ENCODE data around the gene LDB2. TPM values are rescaled to one million over a fixed set of nuclear protein-coding genes. Genes with fewer than 3 reads are reported as not detected.

Gene LDB2
- total and polyA plus RNA-seq, 8 donors: 4.0 to 11.6 (median 5.9) TPM

DNA sequence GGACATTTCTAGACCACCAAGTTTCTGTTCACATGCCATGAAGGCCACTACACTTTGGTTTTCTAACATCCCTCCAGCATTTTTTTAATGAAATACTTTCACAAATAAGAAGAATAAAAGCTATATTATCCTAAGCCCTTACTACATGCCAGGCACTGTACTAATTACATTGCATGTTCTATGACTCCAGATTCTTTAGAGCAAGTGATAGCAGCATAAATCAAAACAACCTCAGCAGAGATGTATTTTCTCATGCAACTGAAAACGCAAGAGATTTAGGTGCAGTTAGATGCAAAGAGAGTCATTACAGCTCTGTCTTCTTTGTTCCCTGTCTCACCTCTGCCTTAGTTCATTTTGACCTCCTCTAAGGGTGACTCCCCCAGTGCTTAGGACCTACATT, 230.0 kb downstream of the LDB2 start:
- Histone ChIP-seq H3K9me3 (no peaks in the 10 kb centered on the region), H3K4me3 (no peak overlapping the region), H3K27ac (no peak overlapping the region), H3K4me1 (no peaks in the 10 kb centered on the region), H3K36me3 (no peaks in the 10 kb centered on the region), H3K27me3 (no peaks in the 10 kb centered on the region)
- TF ChIP-seq, protein P1, sequence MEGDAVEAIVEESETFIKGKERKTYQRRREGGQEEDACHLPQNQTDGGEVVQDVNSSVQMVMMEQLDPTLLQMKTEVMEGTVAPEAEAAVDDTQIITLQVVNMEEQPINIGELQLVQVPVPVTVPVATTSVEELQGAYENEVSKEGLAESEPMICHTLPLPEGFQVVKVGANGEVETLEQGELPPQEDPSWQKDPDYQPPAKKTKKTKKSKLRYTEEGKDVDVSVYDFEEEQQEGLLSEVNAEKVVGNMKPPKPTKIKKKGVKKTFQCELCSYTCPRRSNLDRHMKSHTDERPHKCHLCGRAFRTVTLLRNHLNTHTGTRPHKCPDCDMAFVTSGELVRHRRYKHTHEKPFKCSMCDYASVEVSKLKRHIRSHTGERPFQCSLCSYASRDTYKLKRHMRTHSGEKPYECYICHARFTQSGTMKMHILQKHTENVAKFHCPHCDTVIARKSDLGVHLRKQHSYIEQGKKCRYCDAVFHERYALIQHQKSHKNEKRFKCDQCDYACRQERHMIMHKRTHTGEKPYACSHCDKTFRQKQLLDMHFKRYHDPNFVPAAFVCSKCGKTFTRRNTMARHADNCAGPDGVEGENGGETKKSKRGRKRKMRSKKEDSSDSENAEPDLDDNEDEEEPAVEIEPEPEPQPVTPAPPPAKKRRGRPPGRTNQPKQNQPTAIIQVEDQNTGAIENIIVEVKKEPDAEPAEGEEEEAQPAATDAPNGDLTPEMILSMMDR (IDR thresholded peaks at IDR 0.05): no peak
- DNase-seq: no peak
- FAIRE-seq: no peak
- intact Hi-C loops (cut with DNase I): no loop called here
- WGBS, 2 donors: 54 to 68% methylated on average over 1 of the region's 1 CpG
- ATAC-seq: no peak

DNA sequence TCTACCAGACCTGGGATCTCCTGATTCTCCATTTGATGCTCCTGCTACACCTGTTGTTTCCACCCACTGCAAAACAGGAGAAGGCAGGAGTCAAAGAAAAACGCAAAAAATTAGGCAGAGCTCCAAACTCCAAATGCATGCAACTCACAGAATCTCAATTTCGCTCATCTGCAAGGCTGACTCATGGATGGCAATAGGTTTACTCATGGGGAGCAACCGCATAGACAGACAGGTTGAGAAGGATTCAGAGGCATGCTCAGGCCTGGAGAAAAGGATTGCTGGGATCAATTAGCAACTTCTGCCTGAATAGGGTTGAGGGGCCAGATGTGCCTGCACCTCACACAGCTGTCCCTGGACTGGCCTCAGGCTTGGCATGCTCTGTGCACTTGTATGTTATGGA, 231.0 kb downstream of the LDB2 start:
- ATAC-seq (no peak), DNase-seq (no peak), FAIRE-seq (no peak)
- Histone ChIP-seq H3K36me3 (no peaks in the 10 kb centered on the region), H3K9me3 (no peaks in the 10 kb centered on the region), H3K4me1 (no peaks in the 10 kb centered on the region), H3K27me3 (no peaks in the 10 kb centered on the region), H3K4me3 (no peak overlapping the region), H3K27ac (no peak overlapping the region)
- TF ChIP-seq, protein P1 (IDR thresholded peaks at IDR 0.05): no peak
- WGBS, 2 donors: 72 to 88% methylated on average over 3 of the region's 3 CpGs
- intact Hi-C loops (cut with DNase I): no loop called here

DNA sequence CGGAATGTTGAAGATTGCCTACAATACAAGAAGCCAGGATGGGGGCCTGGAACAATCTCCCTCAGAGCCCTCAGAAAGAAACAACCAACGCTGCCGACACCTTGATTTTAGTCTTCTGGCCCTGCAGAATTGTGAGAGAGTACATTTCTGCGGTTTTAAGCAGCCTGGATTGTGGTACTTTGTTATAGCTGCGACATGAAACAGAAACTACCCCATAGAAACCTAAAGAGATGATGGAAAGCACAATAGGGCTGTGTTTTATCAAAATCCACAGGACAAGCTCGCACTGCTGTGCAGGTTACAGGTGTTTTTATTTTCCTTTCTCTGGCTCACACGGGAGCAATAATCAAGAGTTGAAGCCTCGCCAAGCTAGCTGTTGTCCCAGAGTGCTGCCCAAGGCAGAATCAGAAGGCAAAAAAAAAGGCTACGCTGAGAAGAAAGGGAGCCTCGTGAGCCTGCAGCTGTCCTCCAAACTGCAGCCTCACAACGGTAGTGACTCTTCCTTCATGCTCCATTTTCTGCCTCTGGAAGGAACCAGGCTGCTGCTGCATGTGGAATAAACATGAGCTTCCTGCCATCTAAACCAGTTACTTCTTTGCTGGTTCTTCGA, 232.4 kb downstream of the LDB2 start:
- no peaks in the 10 kb centered on the region for H3K27me3 ChIP-seq
- no peak overlapping the region for H3K4me3 ChIP-seq
- H3K9me3 ChIP-seq: no peaks in the 10 kb centered on the region
- DNase-seq (no peak), FAIRE-seq (no peak), ATAC-seq (no peak)
- TF ChIP-seq, protein P1 (IDR thresholded peaks at IDR 0.05): no peak
- intact Hi-C loops (cut with DNase I): no loop called here
- no peaks in the 10 kb centered on the region for H3K4me1 ChIP-seq
- H3K36me3 ChIP-seq: no peaks in the 10 kb centered on the region
- WGBS, 2 donors: 61% methylated on average over 12 of the region's 12 CpGs
- H3K27ac ChIP-seq: no peak overlapping the region

DNA sequence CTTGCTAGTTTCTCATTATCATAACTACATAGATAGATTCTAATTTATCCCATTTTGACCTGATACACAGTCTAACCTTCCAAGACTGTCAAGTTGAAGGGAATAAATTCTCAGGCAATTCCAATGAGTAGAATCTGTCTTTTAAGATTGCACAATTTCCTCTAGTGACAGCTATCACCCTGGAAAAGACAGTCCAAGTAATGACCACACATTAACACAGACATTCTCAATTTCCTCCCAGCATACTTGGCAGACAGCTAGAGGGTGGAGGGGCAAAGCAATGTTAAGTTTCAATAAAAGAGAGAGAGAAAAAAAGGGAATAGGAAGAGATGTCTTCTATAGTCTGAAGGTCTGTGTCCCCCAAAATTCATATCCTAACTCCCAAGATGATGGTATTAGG, 234.7 kb downstream of the LDB2 start:
- Histone ChIP-seq H3K27me3 (no peaks in the 10 kb centered on the region), H3K27ac (no peak overlapping the region), H3K9me3 (no peaks in the 10 kb centered on the region), H3K4me1 (no peaks in the 10 kb centered on the region), H3K4me3 (no peak overlapping the region), H3K36me3 (no peaks in the 10 kb centered on the region)
- intact Hi-C loops (cut with DNase I): no loop called here
- DNase-seq: no peak
- no peak for ATAC-seq
- TF ChIP-seq, protein P1 (IDR thresholded peaks at IDR 0.05): no peak
- FAIRE-seq: no peak

DNA sequence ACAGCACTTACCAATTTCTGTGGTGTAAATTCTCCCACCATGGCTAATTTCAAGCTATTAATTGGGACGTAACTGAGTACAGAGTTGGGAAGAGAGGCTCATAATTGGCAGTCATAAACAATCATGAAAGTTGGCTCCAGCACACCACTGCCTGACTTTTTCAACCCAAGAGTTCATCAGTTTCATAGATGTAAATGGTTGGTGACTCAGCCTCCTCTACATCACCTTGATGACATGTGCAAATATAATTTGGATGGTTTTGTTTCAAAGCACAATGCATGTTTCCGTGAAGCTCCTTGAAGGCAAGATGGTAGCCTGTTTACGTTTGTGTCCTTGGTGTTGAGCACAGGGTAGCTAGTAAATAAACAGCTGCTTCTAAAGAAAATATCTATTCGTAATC, 235.1 kb downstream of the LDB2 start:
- FAIRE-seq: no peak
- TF ChIP-seq, protein P1 (IDR thresholded peaks at IDR 0.05): no peak
- no peaks in the 10 kb centered on the region for H3K36me3 ChIP-seq
- H3K27me3 ChIP-seq: no peaks in the 10 kb centered on the region
- 62 to 76% methylated on average over 4 of the region's 4 CpGs for WGBS, 2 donors
- H3K9me3 ChIP-seq: no peaks in the 10 kb centered on the region
- ATAC-seq: no peak
- no peak for DNase-seq
- H3K27ac ChIP-seq: no peak overlapping the region
- no peak overlapping the region for H3K4me3 ChIP-seq
- intact Hi-C loops (cut with DNase I): no loop called here
- no peaks in the 10 kb centered on the region for H3K4me1 ChIP-seq

Data from pancreas (tissue), 10 donors.